SK-N-MC (cell line): ENCODE measurements around the gene CNNM2.

Experiments
- EZH2 ChIP-seq: fragments of 200-600 bp; sonication (generic); IDR thresholded peaks from one replicate; pipeline ENCODE4 v1.6.1; 2017; ENCODE audit warnings: antibody characterized with exemption
- POLR2AphosphoS5 ChIP-seq: IDR thresholded peaks from 2 replicates; pipeline ENCODE4 v1.6.1; 2012; ENCODE audit warnings: mild to moderate bottlenecking, low read depth, low read length, borderline replicate concordance

GRCh38 chr10:103106539-103106938 is 188.4 kb downstream of the CNNM2 start:
- no peak for TF ChIP-seq POLR2AphosphoS5
- no peak for TF ChIP-seq EZH2
